Measurements from ENCODE around the gene USP21. TPM values are rescaled to one million over a fixed set of nuclear protein-coding genes. Genes with fewer than 3 reads are reported as not detected.
A peak's percentile ranks its signal among the peaks of the same experiment; 100 is the strongest.

The USP21 gene
- polyA plus RNA-seq, 3 donors: 11.0 to 42.8 (median 11.3) TPM

DNA sequence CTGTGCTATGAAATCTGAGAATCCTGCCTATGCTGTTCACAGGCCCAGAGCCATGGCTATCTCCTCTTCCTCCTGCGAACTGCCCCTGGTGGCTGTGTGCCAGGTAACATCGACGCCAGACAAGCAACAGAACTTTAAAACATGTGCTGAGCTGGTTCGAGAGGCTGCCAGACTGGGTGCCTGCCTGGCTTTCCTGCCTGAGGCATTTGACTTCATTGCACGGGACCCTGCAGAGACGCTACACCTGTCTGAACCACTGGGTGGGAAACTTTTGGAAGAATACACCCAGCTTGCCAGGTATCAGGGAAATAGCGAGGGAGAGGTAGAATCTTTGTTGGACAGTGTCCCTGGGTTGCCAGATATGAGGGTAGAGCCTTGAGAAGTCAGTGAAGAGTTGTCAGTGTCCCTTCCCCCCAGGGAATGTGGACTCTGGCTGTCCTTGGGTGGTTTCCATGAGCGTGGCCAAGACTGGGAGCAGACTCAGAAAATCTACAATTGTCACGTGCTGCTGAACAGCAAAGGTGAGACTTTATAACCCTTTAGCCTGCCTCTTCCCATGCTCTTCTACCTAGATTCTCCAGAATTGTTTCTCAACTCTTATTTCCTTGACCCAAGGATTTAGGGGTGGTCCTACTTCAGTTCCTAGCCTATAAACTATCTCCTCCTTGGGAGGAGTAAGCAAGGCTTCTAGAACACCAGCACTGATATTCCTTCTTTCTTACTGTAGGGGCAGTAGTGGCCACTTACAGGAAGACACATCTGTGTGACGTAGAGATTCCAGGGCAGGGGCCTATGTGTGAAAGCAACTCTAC is 40.0 kb upstream of the USP21 start:
- H3K4me3 ChIP-seq (replicated peaks in 1 of 3; ENCODE audit: low read depth in 2 of 3, low read length in 3 of 3): peak overlapping the region in 2 of 3 experiments; percentile 86 to 100
- no peaks in the 10 kb centered on the region for H3K27me3 ChIP-seq (ENCODE audit: control insufficient read depth in 2 of 2, insufficient read depth in 2 of 2, low read length in 2 of 2)
- peaks cover 81% of the 10 kb centered on the region for H3K4me1 Mint-ChIP-seq
- peaks cover 70 to 86% of the 10 kb centered on the region in 2 donors for H3K4me1 ChIP-seq (ENCODE audit: control insufficient read depth in 1 of 2, insufficient read depth in 2 of 2, low read length in 2 of 2)
- peaks cover 0 to 2% (median 0%) of the 10 kb centered on the region in 7 donors for H3K9me3 Mint-ChIP-seq
- H3K4me3 Mint-ChIP-seq: peak overlapping the region; percentile 90 to 95
- no peaks in the 10 kb centered on the region for H3K9me3 ChIP-seq (replicated peaks in 1 of 2; ENCODE audit: control insufficient read depth in 1 of 2, insufficient read depth in 1 of 2, low read length in 2 of 2)
- no peak overlapping the region for H3K9ac ChIP-seq (ENCODE audit: insufficient read depth, low read length, poor library complexity, severe bottlenecking)
- H2AFZ ChIP-seq (ENCODE audit: insufficient read depth, low read depth, low read length, poor library complexity, severe bottlenecking): no peak overlapping the region
- TF ChIP-seq, protein P1, sequence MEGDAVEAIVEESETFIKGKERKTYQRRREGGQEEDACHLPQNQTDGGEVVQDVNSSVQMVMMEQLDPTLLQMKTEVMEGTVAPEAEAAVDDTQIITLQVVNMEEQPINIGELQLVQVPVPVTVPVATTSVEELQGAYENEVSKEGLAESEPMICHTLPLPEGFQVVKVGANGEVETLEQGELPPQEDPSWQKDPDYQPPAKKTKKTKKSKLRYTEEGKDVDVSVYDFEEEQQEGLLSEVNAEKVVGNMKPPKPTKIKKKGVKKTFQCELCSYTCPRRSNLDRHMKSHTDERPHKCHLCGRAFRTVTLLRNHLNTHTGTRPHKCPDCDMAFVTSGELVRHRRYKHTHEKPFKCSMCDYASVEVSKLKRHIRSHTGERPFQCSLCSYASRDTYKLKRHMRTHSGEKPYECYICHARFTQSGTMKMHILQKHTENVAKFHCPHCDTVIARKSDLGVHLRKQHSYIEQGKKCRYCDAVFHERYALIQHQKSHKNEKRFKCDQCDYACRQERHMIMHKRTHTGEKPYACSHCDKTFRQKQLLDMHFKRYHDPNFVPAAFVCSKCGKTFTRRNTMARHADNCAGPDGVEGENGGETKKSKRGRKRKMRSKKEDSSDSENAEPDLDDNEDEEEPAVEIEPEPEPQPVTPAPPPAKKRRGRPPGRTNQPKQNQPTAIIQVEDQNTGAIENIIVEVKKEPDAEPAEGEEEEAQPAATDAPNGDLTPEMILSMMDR (IDR thresholded peaks at IDR 0.05): peak; percentile 76
- intact Hi-C loops (cut with micrococcal nuclease): loop anchor here in 1 of 2 donors (2.0 to 5.0 kb wide), 3 partner anchors 14 to 52 kb away; partner anchors contain the start of genes ARHGAP30, DEDD and UFC1
- peaks cover 36 to 49% of the 10 kb centered on the region in 2 donors for H3K36me3 Mint-ChIP-seq
- H3K4me2 ChIP-seq (replicated peaks; ENCODE audit: extremely low read depth, low read length, poor library complexity, severe bottlenecking): peak overlapping the region; percentile 97
- H3K27me3 Mint-ChIP-seq (ENCODE audit: low read depth in 3 of 3): no peaks in the 10 kb centered on the region
- H4K20me1 ChIP-seq (ENCODE audit: insufficient read depth, low read length): peaks cover 33% of the 10 kb centered on the region
- H3K36me3 ChIP-seq (replicated peaks in 1 of 2; ENCODE audit: control insufficient read depth in 1 of 2, insufficient read depth in 2 of 2, low read length in 2 of 2): peaks cover 30 to 40% of the 10 kb centered on the region in 2 donors
- WGBS (ENCODE audit: insufficient coverage): 63% methylated on average over 9 of the region's 10 CpGs
- peak overlapping the region; percentile 89 to 98 (median 94) for H3K27ac Mint-ChIP-seq
- peak overlapping the region; percentile 18 to 99 for H3K27ac ChIP-seq (ENCODE audit: low read depth in 1 of 2, low read length in 2 of 2)
- peaks cover 72% of the 10 kb centered on the region for H3K79me2 ChIP-seq (ENCODE audit: insufficient read depth, low read length)
- DNase-seq: peak; percentile 59 to 86 (median 72)

- intact Hi-C loops (cut with micrococcal nuclease): no loop called here
- peak in 2 of 3 donors; percentile 34 to 58 for DNase-seq
- Histone ChIP-seq H3K4me3 (replicated peaks in 1 of 3; ENCODE audit: low read depth in 2 of 3, low read length in 3 of 3) (peak overlapping the region in 1 of 3 experiments; percentile 57), H3K9ac (ENCODE audit: insufficient read depth, low read length, poor library complexity, severe bottlenecking) (peak overlapping the region; percentile 7), H3K4me2 (replicated peaks; ENCODE audit: extremely low read depth, low read length, poor library complexity, severe bottlenecking) (peak overlapping the region; percentile 63), H3K4me1 (ENCODE audit: control insufficient read depth in 1 of 2, insufficient read depth in 2 of 2, low read length in 2 of 2) (peaks cover 61 to 68% of the 10 kb centered on the region in 2 donors), H3K79me2 (ENCODE audit: insufficient read depth, low read length) (peaks cover 72% of the 10 kb centered on the region), H3K36me3 (replicated peaks in 1 of 2; ENCODE audit: control insufficient read depth in 1 of 2, insufficient read depth in 2 of 2, low read length in 2 of 2) (peaks cover 38 to 58% of the 10 kb centered on the region in 2 donors), H3K9me3 (replicated peaks in 1 of 2; ENCODE audit: control insufficient read depth in 1 of 2, insufficient read depth in 1 of 2, low read length in 2 of 2) (no peaks in the 10 kb centered on the region), H3K27me3 (ENCODE audit: control insufficient read depth in 2 of 2, insufficient read depth in 2 of 2, low read length in 2 of 2) (no peaks in the 10 kb centered on the region), H2AFZ (ENCODE audit: insufficient read depth, low read depth, low read length, poor library complexity, severe bottlenecking) (no peak overlapping the region), H3K27ac (ENCODE audit: low read depth in 1 of 2, low read length in 2 of 2) (peak overlapping the region; percentile 60 to 99), H4K20me1 (ENCODE audit: insufficient read depth, low read length) (peaks cover 28% of the 10 kb centered on the region)
- Mint-ChIP-seq H3K4me1 (peaks cover 69% of the 10 kb centered on the region), H3K36me3 (peaks cover 51 to 61% of the 10 kb centered on the region in 2 donors), H3K9me3 (peaks cover 0 to 2% (median 0%) of the 10 kb centered on the region in 7 donors), H3K27me3 (ENCODE audit: low read depth in 3 of 3) (no peaks in the 10 kb centered on the region), H3K4me3 (peak overlapping the region in 1 of 2 donors; percentile 54), H3K27ac (peak overlapping the region; percentile 81 to 98 (median 94))
- TF ChIP-seq, protein P1 (IDR thresholded peaks at IDR 0.05): no peak
- WGBS (ENCODE audit: insufficient coverage): no CpG with 5 or more reads among the region's 3 CpGs
Observed at GRCh38 chr1:161121042-161121650, 38.2 kb upstream of the USP21 start.

Measured in CD14-positive monocyte (primary cell).